Breast epithelium (tissue), 4 donors: ENCODE results near the gene CTIF. TPM values are rescaled to one million over a fixed set of nuclear protein-coding genes. Genes with fewer than 3 reads are reported as not detected.

Experiments
- DNase-seq, 2 donors: peaks; one replicate each; pipeline ENCODE4 v3.0.0-alpha.2; 2019; ENCODE audit warnings: low spot score in 2 of 2
- H3K27ac ChIP-seq, 2 donors: fragments of 200-600 bp; sonication (generic) in 1 of 2; one replicate each; pipeline ENCODE4 v1.5.1; 2016 to 2019; ENCODE audit warnings: mild to moderate bottlenecking in 1 of 2
- H3K27me3 ChIP-seq, 2 donors: fragments of 200-600 bp; sonication (generic) in 1 of 2; one replicate each; pipeline versions ENCODE4 v1.5.1 to v1.6.0; 2017 to 2019; ENCODE audit warnings: control low read depth in 1 of 2, mild to moderate bottlenecking in 1 of 2
- H3K36me3 ChIP-seq: fragments of 200-600 bp; one replicate; pipeline ENCODE4 v1.5.1; 2019
- H3K4me1 ChIP-seq, 2 donors: fragments of 200-600 bp; sonication (generic); one replicate each; pipeline ENCODE4 v1.5.1; 2016 to 2019; ENCODE audit warnings: control low read depth in 1 of 2
- H3K4me3 ChIP-seq, 3 donors: fragments of 200-600 bp; sonication (generic); 1 replicate in 2 of 3; 2 replicates in 1 of 3; pipeline ENCODE4 v1.5.1; 2016 to 2019; ENCODE audit warnings: mild to moderate bottlenecking in 3 of 3, moderate library complexity in 2 of 3
- H3K9me3 ChIP-seq, 2 donors: fragments of 200-600 bp; sonication (generic) in 1 of 2; one replicate each; pipeline ENCODE4 v1.5.1; 2016 to 2019; ENCODE audit warnings: control low read depth in 1 of 2
- POLR2A ChIP-seq: fragments of 450-650 bp; IDR thresholded peaks from one replicate; pipeline ENCODE4 v1.6.1; 2016; ENCODE audit warnings: antibody characterized with exemption, mild to moderate bottlenecking, moderate library complexity
- POLR2AphosphoS5 ChIP-seq, 3 donors: sonication (generic); formaldehyde crosslinking; IDR thresholded peaks; one replicate each; pipeline ENCODE4 v1.6.1; 2017; ENCODE audit warnings: antibody characterized with exemption in 3 of 3
- intact Hi-C: fragments of 100-400 bp; cut with DNase I; formaldehyde crosslinking; loops from one replicate; pipeline ENCODE4 v1.15.1; 2023; ENCODE audit warnings: low total_unique reads
- total RNA-seq, 3 donors: library from RNA; depleted of rRNA; stranded (reverse); fragments of >200 nt; gene quantifications; one replicate each; pipeline ENCODE4 v1.1.0, GENCODE V29; 2016
- TF ChIP-seq, protein P1 (sequence below), 3 donors: fragments of 450-650 bp; IDR thresholded peaks; one replicate each; pipeline ENCODE4 v1.5.1; 2016 to 2017; ENCODE audit warnings: antibody characterized with exemption in 3 of 3, mild to moderate bottlenecking in 3 of 3, moderate library complexity in 3 of 3

CTIF gene
- total RNA-seq, 3 donors from 2014 or later, result 28.8 to 78.9 (median 32.6) TPM

DNA sequence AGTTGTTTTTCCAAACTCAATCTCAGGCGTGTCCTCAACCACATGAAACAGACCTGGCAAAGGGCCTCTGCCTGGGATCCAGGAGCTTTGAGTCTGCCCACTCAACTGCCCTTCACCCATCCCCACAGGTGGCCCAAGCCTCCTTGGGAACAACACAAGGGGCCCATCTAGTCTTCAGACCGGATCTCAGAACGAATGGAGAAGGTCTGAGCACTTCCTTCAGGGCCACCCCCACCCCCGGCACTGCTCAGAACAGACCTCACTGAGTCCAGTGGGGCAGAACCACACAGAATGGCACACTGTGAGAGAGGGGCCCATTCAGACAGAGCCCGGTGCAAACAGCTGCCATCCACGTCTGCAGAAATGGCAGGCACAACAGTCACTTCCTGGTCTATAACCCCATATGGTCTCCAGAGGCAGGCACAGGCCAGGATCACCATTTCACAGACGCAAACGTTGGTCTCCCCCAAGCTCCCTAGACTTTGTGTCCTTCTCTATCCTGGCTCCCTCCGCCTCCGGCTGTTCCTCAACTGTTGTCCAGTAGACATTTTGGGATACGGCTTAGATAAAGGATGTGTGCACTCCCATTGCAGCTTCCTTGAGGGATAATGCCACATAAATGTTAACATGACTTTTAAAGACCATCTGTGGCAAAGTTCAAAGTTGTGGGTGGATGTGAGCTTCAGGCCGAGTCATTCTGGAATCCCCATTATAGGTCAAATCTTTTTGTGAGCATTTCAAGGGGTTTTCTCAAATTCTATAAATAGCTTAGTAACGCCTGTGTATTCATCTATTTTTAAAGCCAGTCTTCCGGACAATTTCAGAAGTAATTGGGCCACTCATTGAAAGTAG lies 262.3 kb downstream of the CTIF start:
- H3K4me3 ChIP-seq, result no peak overlapping the region
- no peak overlapping the region for H3K27ac ChIP-seq
- DNase-seq, result peak in 1 of 2 donors; percentile 38
- no peaks in the 10 kb centered on the region for H3K36me3 ChIP-seq
- no peaks in the 10 kb centered on the region for H3K4me1 ChIP-seq
- H3K9me3 ChIP-seq, result no peaks in the 10 kb centered on the region
- no peaks in the 10 kb centered on the region for H3K27me3 ChIP-seq
- TF ChIP-seq, protein P1, sequence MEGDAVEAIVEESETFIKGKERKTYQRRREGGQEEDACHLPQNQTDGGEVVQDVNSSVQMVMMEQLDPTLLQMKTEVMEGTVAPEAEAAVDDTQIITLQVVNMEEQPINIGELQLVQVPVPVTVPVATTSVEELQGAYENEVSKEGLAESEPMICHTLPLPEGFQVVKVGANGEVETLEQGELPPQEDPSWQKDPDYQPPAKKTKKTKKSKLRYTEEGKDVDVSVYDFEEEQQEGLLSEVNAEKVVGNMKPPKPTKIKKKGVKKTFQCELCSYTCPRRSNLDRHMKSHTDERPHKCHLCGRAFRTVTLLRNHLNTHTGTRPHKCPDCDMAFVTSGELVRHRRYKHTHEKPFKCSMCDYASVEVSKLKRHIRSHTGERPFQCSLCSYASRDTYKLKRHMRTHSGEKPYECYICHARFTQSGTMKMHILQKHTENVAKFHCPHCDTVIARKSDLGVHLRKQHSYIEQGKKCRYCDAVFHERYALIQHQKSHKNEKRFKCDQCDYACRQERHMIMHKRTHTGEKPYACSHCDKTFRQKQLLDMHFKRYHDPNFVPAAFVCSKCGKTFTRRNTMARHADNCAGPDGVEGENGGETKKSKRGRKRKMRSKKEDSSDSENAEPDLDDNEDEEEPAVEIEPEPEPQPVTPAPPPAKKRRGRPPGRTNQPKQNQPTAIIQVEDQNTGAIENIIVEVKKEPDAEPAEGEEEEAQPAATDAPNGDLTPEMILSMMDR (IDR thresholded peaks at IDR 0.05), result no peak
- TF ChIP-seq POLR2AphosphoS5 (IDR thresholded peaks at IDR 0.05), result no peak
- TF ChIP-seq POLR2A, result no peak
- intact Hi-C loops, result no loop called here

DNA sequence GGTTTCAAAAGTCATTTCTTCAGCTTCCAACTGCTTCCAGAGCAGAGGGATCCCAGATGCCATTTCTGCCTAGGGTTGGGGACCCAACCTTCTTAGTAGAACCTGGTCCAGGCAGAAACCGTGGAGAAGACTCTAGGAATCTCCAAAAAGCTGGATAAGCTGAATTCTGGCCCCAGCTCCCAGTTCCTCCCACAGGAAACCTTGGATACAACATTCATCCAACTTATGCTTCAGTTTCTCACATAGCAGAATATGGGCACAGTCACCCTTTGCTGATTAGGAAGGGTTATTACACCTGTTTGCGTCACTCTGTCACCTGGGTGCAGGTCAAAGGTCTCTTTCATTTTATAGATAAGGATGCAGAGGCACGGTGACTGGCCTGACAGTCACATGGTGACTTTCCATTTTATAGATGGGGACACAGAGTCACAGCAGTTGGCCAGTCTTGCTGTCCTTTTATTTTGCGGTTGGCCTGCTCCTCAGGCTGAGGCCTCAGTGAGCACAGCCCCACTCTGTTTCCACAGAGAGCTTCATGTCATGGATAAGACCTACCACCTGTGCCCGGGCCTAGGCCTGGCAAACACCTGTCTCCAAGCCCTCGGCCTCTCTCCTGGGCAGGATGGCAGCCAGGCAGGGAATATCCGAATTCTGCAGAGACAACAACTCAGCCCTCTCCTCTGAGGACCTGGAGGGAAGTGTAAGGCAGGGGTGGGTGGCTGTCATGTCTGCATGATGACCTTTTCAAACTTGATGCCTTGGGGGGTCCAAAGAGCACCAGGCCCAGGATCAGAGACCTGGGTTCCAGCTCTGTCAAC lies 263.1 kb downstream of the CTIF start:
- no peaks in the 10 kb centered on the region for H3K9me3 ChIP-seq
- no peaks in the 10 kb centered on the region for H3K27me3 ChIP-seq
- H3K27ac ChIP-seq, result no peak overlapping the region
- no peaks in the 10 kb centered on the region for H3K36me3 ChIP-seq
- no peaks in the 10 kb centered on the region for H3K4me1 ChIP-seq
- TF ChIP-seq, protein P1 (IDR thresholded peaks at IDR 0.05), result no peak
- TF ChIP-seq POLR2A (no peak), POLR2AphosphoS5 (IDR thresholded peaks at IDR 0.05) (no peak)
- peak in 1 of 2 donors; percentile 25 for DNase-seq
- H3K4me3 ChIP-seq, result no peak overlapping the region
- intact Hi-C loops, result no loop called here

DNA sequence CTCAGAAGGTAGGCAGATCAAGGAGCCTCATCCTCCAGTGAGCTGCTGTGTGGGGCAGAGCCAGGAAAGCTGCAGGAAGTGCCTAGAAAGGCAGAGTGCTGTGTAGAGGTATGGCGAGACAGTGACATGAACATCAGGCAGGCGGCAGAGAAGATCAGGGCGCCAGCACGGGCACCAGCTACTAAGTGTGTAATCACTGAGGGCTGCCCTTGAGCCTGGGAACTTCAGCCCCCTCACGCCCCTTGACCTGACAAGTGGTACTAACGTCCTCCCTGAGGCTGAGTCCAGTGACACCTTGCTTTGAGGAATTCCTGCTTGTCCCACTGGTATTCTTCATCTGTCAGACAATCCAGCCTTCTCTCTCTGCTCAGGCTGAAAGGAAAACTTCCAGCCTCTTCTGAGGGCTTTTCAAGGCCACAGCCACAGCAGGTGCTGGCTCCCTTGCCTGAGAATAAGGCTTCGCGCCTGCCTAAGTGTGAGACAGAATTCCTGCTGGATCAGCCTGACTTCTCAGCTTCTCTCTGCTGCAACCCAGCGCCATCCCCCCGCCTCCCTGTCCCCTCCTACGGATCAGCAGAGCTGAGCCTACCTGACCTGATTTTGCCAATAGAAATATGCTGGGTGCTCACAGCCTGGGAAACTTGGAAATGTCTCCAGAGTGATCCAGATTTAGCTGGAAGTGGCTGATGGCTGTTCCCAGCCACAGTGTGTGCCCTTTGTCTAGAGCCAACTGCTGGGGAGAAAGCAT lies 263.9 kb downstream of the CTIF start:
- Histone ChIP-seq H3K4me3 (no peak overlapping the region), H3K27me3 (no peaks in the 10 kb centered on the region), H3K27ac (no peak overlapping the region), H3K9me3 (no peaks in the 10 kb centered on the region), H3K4me1 (no peaks in the 10 kb centered on the region), H3K36me3 (no peaks in the 10 kb centered on the region)
- peak in 1 of 2 donors; percentile 15 for DNase-seq
- intact Hi-C loops, result no loop called here
- TF ChIP-seq POLR2A (no peak), POLR2AphosphoS5 (IDR thresholded peaks at IDR 0.05) (no peak)
- TF ChIP-seq, protein P1 (IDR thresholded peaks at IDR 0.05), result no peak

DNA sequence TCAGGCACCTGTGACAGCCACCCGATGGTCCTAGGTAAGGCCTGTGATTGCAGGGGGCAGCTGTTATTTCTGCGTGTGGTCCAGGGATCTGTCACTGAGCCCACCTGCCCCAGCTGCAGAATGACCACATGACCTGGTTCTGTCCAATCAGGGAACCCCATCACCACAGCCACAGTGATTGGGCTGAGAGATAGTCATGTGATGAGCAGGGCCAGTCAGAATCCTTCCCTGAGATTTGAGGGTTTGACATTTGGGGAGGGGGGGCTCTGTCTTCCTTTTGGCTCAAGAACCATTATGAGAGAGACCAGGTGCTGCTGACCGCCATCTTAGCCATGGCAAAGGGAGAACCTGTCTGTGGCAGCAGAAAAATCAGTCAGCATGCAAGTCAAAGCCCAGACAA lies 264.7 kb downstream of the CTIF start:
- no peaks in the 10 kb centered on the region for H3K4me1 ChIP-seq
- H3K9me3 ChIP-seq, result no peaks in the 10 kb centered on the region
- peak in 1 of 2 donors; percentile 15 for DNase-seq
- no peak overlapping the region for H3K27ac ChIP-seq
- no peak overlapping the region for H3K4me3 ChIP-seq
- intact Hi-C loops, result no loop called here
- H3K36me3 ChIP-seq, result no peaks in the 10 kb centered on the region
- no peak for TF ChIP-seq POLR2A
- TF ChIP-seq POLR2AphosphoS5 (IDR thresholded peaks at IDR 0.05), result no peak
- TF ChIP-seq, protein P1 (IDR thresholded peaks at IDR 0.05), result no peak
- no peaks in the 10 kb centered on the region for H3K27me3 ChIP-seq
